ENCODE results near the gene PPP1R26.
A peak's percentile ranks its signal among the peaks of the same experiment; 100 is the strongest.

Gene PPP1R26

DNA sequence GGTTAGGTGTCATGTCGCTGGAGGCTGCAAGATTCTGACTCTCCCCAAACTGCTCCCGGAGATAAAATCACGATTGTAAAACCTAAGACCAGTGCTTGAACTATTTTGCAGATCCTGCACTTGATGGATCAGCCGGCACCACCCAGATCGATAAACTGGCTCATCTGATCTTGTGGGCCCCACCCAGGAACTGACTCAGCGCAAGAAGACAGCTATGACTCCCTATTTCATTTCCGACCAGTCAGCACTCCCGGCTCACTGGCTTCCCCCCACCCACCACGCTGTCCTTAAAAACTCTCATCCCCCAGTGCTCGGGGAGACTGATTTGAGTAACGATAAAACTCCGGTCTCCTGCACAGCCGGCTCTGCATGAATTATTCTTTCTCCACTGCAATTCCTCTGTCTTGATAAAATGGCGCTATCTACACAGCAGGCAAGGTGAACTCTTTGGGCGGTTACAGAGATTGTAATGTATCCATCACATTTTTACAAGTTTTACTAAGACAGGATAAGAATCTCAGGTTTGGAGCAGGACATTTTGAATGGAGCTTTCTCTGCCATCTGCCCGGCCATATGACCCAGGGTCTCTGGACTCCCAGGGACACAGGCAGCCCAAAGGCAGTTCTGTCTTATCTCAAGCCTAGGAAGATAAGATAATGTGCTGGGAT lies 10.6 kb upstream of the PPP1R26 start:
- no peak for DNase-seq

DNA sequence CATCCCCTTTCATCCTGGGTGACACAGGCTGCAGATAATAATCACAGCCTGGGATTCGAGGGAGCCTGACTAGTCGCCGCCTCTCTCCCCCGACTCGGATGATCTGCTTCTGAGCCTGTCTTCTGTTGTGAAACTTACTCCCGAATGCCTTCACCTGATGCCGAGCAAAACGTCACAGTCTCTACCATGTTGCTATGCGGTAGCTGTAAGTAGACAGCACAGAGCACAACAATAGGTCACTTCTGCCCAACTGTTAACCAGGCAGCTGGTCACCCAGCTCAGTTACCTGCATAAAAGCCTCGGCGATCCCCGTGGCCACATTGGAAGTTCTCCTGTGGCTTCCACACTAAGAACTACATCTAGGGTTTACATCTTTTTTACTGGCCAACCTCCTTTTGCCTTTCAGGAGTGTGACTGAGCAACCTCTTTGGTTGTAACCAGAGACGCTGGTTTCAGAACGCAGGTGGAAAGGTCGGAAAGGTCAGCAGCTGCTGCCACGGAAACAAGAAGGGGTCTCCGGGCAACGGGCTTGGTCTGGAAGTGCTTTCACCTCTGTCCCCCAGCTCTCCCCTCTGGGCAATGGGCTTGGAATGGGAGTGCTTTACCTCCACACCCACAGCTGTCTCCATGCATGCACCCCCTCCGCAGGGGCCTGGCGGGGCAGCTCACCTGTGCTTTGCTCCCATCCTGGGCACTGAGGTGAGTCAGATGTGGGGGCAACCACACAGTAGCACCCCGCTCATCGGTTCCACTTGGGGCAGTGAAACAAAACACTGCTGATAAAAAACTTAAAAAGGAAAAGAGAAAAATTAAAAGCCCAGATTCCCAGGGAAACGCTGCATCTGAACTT lies 7.6 kb upstream of the PPP1R26 start:
- DNase-seq, result peak; percentile 80

DNA sequence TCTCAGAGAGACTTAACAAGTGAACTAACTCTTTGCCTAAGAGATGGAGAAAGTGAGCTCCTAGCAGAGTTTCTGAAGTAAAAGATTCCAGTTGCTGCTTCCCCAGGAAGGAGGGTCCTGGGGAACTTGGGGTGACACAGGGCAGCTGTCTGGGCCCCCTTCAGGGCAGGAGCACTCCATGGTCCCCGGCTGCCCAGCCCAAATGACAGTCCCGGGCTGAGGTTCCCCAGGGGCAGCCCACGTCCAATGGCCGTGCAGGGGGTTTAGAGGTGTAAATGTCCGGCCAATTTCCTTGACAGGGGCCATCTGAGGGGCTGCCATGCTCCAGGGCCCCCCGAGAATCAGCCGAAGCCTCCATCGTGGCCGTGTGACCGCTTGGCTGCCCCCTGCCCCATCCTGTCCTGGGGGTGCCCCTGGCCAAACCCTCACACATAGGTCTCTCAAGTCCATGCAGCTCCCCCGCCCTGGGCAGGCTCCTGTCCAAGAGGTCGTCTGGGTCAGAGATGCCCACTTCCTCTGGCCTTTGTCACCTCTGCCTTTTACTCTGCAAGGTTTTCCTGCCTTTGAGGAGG lies 5.5 kb upstream of the PPP1R26 start:
- no peak for DNase-seq

DNA sequence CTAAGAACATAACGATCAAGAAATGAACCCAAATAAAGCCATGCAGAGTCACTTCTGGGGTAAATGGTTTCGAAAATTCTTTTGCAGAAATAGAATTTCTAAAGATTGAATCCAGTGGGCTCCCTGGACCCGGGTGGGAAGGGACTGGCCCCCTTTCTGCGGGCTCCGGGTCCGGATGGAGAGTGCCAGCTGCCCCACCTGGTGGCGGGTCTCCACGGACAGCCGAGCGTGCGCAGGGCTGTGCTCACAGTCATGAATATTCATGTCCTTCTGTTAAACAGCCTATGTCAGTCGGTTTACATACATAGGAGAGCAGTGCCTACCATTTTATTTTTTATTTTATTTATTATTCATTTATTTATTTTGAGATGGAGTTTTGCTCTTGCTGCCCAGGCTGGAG lies 4.7 kb upstream of the PPP1R26 start:
- DNase-seq, result peak; percentile 25

DNA sequence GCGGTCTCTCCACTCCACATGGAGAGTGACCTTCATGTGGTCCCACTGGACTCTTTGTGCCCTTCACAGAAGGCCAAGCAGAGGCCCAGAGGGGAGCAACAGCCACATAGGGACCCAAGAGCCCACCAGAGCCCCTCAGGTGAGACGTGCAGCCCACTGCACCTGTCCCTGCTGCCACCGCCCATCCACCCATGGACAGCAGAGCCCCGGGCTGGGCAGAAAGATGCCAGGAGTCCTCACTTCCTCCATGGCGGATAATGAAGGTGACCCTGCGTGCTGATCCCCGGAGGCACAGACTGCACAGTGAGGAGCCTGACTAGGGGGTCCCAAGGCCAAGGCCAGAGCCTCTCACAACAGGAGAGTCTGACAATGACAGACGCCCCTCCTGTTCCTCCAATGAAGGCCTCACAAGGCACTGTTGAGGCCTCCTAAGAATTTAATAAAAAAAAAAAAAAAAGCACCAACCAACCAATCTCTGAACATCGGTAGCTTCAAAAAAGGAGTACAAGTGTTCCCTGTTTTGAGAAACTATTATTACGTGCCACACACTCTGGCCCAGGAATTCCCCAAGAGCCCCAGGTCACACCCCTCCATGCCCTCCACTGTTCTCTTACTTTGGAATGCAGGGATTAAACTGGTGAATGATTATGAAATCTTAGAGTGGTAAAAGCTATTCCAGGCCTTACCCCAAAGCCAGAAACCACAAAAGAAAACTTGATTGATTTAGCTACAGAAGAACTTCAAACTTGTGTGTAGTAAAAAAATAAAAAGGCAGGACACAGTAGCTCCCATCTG lies 2.8 kb upstream of the PPP1R26 start:
- no peak for DNase-seq

DNA sequence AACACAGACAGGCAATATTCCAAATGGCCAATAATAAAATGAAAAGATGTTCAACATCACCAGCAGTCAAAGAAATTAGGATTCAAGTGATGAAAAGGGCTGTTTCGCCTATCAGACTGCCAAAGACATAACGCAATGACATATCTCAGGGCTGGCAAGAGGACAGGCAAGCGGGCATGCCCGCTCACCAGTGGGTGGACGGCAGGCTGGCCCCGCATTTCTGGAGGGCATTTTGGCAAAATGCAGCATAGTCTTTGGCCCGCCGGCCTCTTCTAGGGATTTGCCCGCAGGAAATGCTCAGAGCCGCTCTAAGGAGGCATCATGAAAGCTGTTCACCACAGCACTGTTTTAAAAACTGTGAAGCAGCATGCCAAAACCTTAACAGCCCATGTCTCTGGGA lies 1.4 kb upstream of the PPP1R26 start:
- DNase-seq, result no peak

DNA sequence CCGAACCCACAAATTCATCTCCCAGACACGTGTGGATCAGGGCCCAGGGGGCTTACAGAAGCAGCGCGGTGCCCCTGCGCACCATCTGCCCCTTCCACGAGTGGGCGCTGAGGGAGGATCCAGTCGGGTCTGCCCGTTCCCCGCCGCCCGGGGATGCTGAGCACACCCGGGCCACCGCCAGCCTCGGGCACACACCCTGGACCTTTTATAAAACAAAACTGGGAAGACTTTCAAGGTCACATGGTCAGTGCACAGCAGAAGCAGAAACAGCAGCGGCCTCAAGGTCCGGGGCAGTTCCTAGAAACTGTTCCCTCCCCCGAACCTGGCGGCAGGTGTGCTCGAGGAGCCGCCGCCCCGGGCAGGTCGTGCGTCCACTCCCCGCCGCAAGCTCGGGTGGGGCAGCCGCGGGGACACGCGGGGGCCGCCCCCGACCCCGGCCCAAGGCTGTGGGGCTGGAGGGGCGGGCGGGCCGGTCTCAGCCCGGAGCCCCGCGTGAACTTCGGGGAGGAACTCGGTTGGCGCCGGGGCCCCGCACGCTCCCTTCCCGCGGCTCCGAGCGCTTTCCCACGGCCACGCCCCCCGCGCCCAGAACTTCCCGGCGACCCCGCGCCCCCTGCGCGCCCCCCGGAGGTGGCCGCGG lies 633 bp upstream of the PPP1R26 start:
- peak; percentile 34 for DNase-seq

DNA sequence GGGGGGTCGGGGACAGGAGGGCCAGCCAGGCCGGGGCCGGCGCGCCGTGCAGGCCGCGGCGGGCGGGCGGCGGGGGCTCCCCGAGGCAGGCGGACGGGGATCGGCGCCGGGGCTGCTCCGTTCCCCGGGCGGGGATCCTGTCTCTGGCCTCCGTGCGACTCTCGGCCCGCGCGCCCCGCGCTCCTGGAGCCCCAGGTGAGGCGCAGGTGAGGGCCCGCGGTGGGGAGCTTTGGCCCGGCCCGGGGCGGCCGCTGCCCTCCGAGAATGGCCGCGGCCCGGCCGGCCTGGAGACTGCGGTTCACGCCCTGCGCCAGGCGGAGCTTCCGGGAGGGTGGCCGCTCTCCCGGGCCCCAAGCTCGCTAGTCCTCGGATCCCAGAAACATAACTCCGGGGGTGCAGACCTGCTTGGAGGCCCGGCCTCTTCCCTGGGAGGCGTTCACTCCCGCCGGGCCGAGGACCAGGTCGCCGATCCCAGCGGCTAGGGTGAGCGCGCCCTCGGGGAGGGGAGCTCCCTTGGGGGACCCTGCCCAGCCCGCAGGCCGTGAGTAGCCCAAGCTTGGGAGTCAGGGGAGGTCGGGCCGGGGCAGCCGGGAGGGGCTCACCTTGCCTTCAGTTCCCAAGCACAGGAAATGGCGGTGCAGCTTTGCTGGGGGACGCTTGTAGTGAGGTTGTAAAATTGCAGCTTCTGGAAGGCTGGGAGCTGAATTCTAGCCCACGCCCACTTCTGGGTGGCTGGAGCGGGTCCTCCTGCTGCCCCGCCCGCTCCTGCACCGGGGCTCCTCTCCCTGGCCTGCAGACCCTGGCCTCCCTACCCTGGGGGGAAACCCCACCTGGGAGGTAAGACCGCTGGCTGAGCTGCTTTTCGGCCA lies 723 bp downstream of the PPP1R26 start:
- peak; percentile 36 for DNase-seq

DNA sequence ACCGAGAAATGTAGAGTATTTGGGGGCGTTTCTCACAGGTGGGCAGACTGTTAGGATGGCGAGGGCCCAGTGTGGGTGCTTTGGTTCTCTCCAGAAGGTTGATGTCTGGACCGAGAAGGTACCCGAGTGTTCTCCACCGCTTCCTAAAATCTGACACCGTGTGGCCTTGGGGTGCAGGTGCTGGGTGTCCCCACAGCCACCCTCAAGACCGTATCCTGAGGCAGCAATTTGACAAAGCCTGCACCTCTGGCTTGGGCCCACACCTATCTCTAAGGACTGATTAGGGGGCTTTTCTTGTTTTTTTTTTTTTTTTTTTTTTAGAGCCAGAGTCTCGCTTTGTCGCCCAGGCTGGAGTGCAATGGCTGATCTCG lies 1.3 kb downstream of the PPP1R26 start:
- no peak for DNase-seq

DNA sequence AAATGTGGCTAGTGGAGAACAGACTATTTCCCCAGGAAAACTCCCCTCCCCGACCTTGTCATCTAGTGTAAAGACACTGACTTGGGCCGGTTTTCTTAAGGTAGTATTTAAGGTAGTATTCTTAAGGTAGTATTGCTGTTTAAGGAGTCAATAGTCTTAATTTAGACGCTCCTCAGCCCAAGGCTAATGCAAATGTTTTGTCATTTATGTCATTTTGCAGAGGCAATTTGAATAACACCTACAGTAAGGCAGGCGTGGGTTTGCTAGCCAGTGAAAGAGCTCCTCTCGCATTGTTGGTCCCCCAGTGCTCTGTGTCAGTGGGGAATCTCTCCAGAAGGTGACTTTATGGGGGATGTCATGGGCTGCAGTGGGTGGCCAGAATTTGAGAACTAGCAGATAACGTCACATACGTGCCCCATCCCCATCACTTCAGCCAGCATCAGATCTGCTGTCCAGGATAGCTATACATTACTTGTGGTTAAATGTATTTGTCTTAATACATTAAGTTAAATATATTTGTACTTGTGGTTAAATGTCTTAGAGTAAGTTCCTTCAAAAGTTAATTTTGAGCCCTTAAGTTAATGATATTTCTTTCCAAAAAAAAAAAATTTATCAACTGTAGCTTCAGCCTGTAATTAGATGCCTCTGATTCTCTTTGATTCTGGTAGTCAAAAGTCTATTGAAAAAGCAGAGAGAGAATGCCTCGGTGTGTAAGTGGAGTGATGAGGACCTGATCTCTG lies 2.6 kb downstream of the PPP1R26 start:
- no peak for DNase-seq

DNA sequence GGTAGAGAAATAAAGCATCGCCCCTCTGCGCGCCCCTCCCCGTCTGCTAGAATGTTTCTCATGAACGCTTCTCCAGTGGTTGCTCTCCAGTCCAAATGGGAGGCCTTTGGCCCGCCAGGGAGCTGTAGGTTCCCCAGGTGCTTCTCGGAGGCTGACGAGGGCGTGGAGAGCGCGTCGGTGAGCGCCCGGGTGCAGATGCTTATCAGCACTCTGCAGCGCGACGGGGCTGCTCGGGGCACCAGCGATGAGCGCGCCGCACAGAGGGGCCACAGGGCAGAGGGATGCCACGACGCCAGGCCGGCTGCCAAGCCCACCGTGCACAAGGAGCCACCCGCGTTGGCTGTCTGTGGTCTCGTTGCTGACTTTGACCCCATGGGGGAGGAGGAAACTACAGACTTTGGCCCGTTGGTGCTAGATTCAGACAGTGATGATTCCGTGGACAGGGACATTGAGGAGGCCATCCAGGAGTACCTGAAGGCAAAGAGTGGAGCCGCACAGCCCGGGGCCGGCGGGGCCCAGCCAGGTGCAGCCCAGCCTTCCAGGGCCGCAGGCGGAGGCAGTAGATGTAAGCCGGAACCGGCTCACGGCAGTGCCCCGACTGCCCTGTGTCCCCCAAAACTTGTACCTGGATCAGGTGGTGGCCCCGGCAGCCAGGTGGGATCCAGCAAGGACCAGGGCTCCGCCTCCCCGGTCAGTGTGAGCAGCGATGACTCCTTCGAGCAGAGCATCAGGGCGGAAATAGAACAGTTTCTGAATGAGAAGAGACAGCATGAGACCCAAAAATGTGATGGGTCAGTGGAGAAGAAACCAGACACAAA lies 5.1 kb downstream of the PPP1R26 start:
- DNase-seq, result no peak

DNA sequence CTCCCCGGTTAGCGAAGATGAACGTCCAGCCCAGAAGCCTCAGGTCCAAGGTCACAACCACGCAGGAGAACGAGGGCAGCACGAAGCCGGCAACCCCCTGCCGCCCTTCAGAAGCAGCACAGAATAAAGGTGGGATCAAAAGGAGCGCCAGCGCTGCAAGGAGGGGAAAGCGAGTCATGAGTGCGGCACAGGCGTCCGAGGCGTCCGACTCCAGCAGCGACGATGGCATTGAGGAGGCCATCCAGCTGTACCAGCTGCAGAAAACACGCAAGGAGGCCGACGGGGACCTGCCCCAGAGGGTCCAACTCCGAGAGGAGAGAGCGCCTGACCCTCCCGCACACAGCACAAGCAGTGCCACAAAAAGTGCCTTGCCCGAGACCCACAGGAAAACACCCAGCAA lies 5.8 kb downstream of the PPP1R26 start:
- no peak for DNase-seq

DNA sequence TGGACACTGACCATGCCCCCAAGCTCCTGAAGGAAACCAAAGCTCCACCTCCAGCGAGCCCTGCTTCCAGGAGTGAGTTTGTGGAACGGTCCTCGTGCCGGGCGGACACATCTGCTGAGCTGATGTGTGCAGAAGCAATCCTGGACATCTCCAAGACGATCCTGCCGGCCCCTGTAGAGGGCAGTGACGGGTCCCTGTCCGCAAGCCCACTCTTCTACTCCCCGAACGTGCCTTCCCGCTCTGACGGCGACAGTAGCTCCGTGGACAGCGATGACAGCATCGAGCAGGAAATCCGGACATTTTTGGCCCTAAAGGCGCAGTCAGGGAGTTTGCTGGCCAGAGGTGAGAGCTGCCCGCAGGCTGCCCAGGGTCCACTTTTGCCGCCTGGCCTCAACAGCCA lies 6.2 kb downstream of the PPP1R26 start:
- DNase-seq, result no peak

DNA sequence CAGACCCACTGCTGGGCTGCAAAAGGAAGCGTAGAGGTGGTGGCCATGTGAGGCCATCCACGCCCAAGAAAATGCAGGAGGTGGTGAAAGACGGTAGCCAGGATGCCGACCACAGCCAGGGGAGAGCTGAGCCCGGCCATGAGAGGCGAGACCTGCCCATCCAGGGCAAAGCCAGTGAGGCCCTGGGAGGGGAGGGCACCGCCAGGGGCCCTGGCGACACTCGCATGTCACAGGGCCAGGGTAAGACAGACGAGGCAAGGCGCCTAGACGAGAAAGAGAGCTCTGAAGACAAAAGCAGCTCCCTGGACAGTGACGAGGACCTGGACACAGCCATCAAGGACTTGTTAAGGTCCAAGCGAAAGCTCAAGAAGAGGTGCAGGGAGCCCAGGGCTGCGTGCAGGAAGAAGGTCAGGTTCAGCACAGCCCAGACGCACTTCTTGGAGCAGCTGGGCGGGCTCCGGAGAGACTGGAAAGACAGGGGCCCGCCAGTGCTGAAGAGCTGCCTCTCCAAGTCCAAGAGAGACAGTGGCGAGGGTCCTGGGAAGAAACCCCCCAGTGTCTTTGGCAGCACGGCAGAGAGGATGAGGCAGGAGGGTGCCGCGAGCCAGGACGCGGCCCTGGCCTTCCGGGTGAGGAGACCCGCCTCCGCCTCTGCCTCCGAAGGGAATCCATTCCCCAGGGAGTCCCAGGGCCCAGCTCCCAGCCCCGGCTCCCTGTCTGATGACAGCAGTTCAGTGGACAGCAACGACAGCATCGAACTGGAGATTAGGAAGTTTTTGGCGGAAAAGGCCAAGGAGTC lies 6.9 kb downstream of the PPP1R26 start:
- DNase-seq, result no peak

DNA sequence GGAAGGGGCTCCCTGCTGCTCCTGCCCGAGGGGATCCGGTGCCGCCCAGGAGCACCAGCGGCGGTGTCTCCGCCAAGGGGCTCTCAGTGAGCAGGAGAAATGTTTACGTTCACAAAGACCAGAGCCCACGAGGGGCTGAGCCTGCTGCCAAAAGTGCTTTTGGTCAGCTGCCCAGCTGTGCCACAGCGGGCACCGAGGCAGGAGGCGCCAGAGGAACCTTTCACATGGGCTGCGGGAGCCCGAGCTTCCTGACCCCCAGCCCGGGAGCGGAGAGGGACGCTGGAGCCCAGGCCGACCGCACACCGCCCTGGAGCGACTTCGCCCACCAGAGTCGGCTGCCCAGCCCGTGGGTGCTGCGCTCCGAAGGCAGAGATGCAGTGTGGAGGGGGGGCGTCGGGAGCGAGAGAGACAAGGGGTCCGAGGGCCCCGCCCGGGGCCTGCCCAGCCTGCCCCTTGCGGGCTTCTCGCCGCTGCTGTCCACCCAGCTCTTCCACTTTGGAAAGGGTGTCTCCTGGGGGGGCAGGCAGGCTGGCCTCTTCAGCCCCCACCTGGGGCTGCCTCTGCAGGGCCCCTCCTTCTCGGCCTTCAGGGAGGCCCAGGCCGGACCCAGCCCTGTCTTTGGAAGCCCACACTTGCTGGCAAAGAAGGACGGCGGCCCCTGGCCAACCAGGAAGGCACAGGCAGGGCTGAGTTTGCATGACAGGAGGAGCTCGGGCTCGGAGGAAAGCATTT lies 7.9 kb downstream of the PPP1R26 start:
- no peak for DNase-seq

DNA sequence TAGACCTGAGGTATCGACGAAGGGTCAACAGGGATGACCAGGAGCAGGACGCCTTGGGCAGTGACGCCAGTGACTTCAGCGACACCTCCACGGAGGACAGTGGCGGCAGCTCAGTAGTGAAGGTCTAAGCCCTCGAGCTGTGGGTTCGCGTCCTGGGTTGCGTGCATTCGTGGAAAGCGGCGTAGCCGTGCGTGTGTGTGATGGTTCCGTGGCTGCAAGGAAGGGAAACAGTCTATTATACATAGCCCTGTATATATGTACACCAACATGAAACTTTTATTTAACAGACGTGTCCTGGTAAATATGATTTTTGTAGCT lies 8.4 kb downstream of the PPP1R26 start:
- DNase-seq, result no peak

DNA sequence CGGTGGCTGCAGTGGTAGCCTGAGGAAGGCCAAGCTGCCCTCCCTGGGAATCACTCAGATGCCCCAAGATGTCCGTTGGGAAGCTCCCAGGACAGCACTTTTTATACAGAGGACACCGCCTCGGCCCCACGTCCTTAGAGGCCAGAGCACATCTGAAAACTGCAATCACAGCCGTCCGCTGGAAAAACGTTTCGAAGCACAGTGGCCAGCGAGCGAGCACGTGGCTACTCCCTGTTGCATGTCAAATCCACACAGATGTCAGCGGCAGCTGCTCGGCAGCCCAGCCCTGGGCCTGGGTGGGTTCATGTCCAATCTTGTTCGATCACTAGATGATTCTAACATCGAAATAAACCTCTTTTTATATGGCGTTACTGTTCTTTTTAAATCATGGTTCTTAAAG lies 8.9 kb downstream of the PPP1R26 start:
- no peak for DNase-seq

DNA sequence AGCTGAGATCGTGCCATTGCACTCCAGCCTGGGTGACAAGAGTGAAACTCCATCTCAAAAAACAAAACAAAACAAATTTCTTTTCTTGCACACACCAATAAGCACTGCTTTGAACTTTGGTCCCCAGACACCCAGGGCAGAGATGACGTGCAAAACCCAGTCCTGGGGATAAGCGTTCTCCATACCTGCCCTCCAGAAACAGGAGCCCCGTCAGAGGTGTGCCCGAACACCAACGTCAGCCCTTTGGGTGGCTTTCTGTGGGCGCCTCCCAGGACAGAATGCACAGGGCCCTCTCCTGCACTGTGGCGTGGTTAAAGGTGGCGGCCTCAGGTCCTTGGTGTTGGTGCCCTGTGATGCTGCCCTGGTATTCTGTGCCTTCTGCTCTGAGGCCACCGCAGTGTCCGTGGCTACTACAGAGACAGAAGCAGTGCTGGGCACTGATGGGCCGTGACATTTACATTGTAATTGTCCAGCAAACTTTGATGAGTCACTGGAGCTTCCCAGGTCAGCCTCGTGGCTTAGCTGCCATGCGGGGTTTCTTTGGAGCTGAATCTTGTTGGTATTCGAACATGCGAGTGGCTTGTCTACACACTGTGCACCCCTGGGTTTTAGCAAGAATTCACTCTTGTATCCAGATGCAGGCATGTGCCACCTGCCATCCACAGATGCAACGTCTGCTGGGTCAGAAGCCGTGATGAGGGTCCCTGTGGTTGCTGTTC lies 9.8 kb downstream of the PPP1R26 start:
- DNase-seq, result no peak

Measured in DMS79 treated with DMSO at 0.1 percent for 48 hours (cell line).